Right forelimb (tissue), 1 donor: ENCODE data around the gene BABAM2.

ENCODE experiments used
- DNase-seq: peaks from one replicate; pipeline ENCODE4 v3.0.0-alpha.2; 2018

BABAM2 gene

GRCh38 chr2:28035163-28035690, 144.7 kb downstream of the BABAM2 start:
- no peak for DNase-seq

GRCh38 chr2:28035816-28036215, 145.3 kb downstream of the BABAM2 start:
- no peak for DNase-seq

GRCh38 chr2:28036307-28036706, 145.8 kb downstream of the BABAM2 start:
- no peak for DNase-seq

- DNase-seq = no peak
Observed at GRCh38 chr2:28038722-28039121, 148.2 kb downstream of the BABAM2 start.

- no peak for DNase-seq
Observed at GRCh38 chr2:28045676-28046351, 155.3 kb downstream of the BABAM2 start.

- no peak for DNase-seq
Observed at GRCh38 chr2:28046921-28047320, 156.4 kb downstream of the BABAM2 start.

GRCh38 chr2:28047681-28048080, 157.2 kb downstream of the BABAM2 start:
- no peak for DNase-seq

GRCh38 chr2:28048341-28048740, 157.8 kb downstream of the BABAM2 start:
- no peak for DNase-seq

- no peak for DNase-seq
Observed at GRCh38 chr2:28049416-28049815, 158.9 kb downstream of the BABAM2 start.

GRCh38 chr2:28049899-28050298, 159.4 kb downstream of the BABAM2 start:
- no peak for DNase-seq

GRCh38 chr2:28052691-28053090, 162.2 kb downstream of the BABAM2 start:
- no peak for DNase-seq

- no peak for DNase-seq
Observed at GRCh38 chr2:28053597-28053996, 163.1 kb downstream of the BABAM2 start.

GRCh38 chr2:28054916-28055315, 164.4 kb downstream of the BABAM2 start:
- DNase-seq = no peak

- no peak for DNase-seq
Observed at GRCh38 chr2:28055325-28055970, 164.9 kb downstream of the BABAM2 start.

- no peak for DNase-seq
Observed at GRCh38 chr2:28058791-28059190, 168.3 kb downstream of the BABAM2 start.

GRCh38 chr2:28062867-28063266, 172.3 kb downstream of the BABAM2 start:
- no peak for DNase-seq

GRCh38 chr2:28063492-28063962, 173.0 kb downstream of the BABAM2 start:
- no peak for DNase-seq

GRCh38 chr2:28067602-28068001, 177.1 kb downstream of the BABAM2 start:
- no peak for DNase-seq

GRCh38 chr2:28068088-28068487, 177.6 kb downstream of the BABAM2 start:
- DNase-seq = no peak

- no peak for DNase-seq
Observed at GRCh38 chr2:28068527-28068926, 178.0 kb downstream of the BABAM2 start.

- no peak for DNase-seq
Observed at GRCh38 chr2:28071221-28071620, 180.7 kb downstream of the BABAM2 start.

GRCh38 chr2:28074137-28074536, 183.6 kb downstream of the BABAM2 start:
- no peak for DNase-seq

- DNase-seq = peak; percentile 47
Observed at GRCh38 chr2:28080911-28081310, 190.4 kb downstream of the BABAM2 start.

- no peak for DNase-seq
Observed at GRCh38 chr2:28082131-28082530, 191.6 kb downstream of the BABAM2 start.
